H1 (cell line): ENCODE data around the gene GPX4. TPM values are rescaled to one million over a fixed set of nuclear protein-coding genes. Genes with fewer than 3 reads are reported as not detected.

ENCODE experiments used
- CTCF ChIA-PET: fragments of 300-600 bp; sonication (Branson Sonifier 250); formaldehyde crosslinking; loops from one replicate; lab custom pipeline; 2021; ENCODE audit not compliant: partially characterized antibody; lab: Charles Lee
- POLR2A ChIA-PET: fragments of 300-600 bp; sonication (Branson Sonifier 250); formaldehyde crosslinking; loops from one replicate; lab custom pipeline; 2021; ENCODE audit warnings: inconsistent platforms; ENCODE audit not compliant: partially characterized antibody; lab: Charles Lee
- DNase-seq, 2 experiments: peaks; one replicate each; pipeline versions ENCODE4 v3.0.0 to v3.0.0-alpha.2; 2010 to 2022; ENCODE audit warnings: low spot score in 2 of 2, low read depth in 1 of 2, mixed read lengths in 1 of 2
- FAIRE-seq: peaks from 2 replicates; lab custom pipeline; 2011; peaks lifted over from hg19 to GRCh38; lab: Jason Lieb, UNC
- H2AFZ ChIP-seq: 2 replicates; pipeline ENCODE4 v1.8.1; 2012; ENCODE audit warnings: low read length, inconsistent platforms
- H2AK5ac ChIP-seq: 2 replicates; pipeline ENCODE4 v1.6.1; 2013; ENCODE audit warnings: low read depth, low read length
- H2BK120ac ChIP-seq: replicated peaks from 2 replicates; pipeline ENCODE3; 2013; ENCODE audit warnings: low read depth, low read length, inconsistent platforms
- H2BK12ac ChIP-seq: 2 replicates; pipeline ENCODE4 v1.6.1; 2013; ENCODE audit warnings: low read depth, low read length
- H2BK15ac ChIP-seq: 2 replicates; pipeline ENCODE4 v1.6.1; 2013; ENCODE audit warnings: low read length
- H2BK20ac ChIP-seq: 2 replicates; pipeline ENCODE4 v1.6.1; 2013; ENCODE audit warnings: low read length
- H2BK5ac ChIP-seq: 2 replicates; pipeline ENCODE4 v1.6.1; 2013; ENCODE audit warnings: low read depth, low read length
- H3K14ac ChIP-seq: 2 replicates; pipeline ENCODE4 v1.6.1; 2013; ENCODE audit warnings: inconsistent platforms; ENCODE audit not compliant: insufficient read length
- H3K18ac ChIP-seq: 2 replicates; pipeline ENCODE4 v1.6.1; 2013; ENCODE audit warnings: low read length; ENCODE audit errors: extremely low read depth
- H3K23ac ChIP-seq: 2 replicates; pipeline ENCODE4 v1.6.1; 2013; ENCODE audit warnings: inconsistent platforms; ENCODE audit not compliant: insufficient read length
- H3K23me2 ChIP-seq: 2 replicates; pipeline ENCODE4 v1.6.1; 2013; ENCODE audit warnings: low read depth, low read length
- H3K27ac ChIP-seq: 2 replicates; pipeline ENCODE4 v1.6.1; 2011; ENCODE audit warnings: low read depth, low read length, inconsistent platforms
- H3K27me3 ChIP-seq, 4 experiments: replicated peaks in 1 of 4; 1 replicate in 1 of 4; 2 replicates in 3 of 4; pipeline versions ENCODE4 v1.6.1 to v1.8.1; 2011 to 2013; ENCODE audit warnings: low read length in 3 of 4, mild to moderate bottlenecking in 3 of 4, inconsistent platforms in 2 of 4, mixed read lengths in 2 of 4, moderate library complexity in 1 of 4; ENCODE audit not compliant: control insufficient read depth in 3 of 4, insufficient read depth in 3 of 4; ENCODE audit errors: extremely low read depth in 1 of 4
- H3K36me3 ChIP-seq, 4 experiments: 2 replicates each; pipeline versions ENCODE4 v1.6.1 to v1.8.1; 2011 to 2013; ENCODE audit warnings: mild to moderate bottlenecking in 4 of 4, low read length in 3 of 4, moderate library complexity in 2 of 4, control low read depth in 1 of 4, inconsistent platforms in 1 of 4; ENCODE audit not compliant: insufficient read depth in 4 of 4, control insufficient read depth in 2 of 4
- H3K4ac ChIP-seq: replicated peaks from 2 replicates; pipeline ENCODE3; 2013; ENCODE audit warnings: low read length, low read depth, mixed read lengths, inconsistent platforms; ENCODE audit not compliant: insufficient read length
- H3K4me1 ChIP-seq, 4 experiments: replicated peaks in 1 of 4; 1 replicate in 1 of 4; 2 replicates in 3 of 4; pipeline versions ENCODE4 v1.6.1 to v1.8.1; 2011 to 2013; ENCODE audit warnings: low read length in 3 of 4, inconsistent platforms in 2 of 4, mixed read lengths in 1 of 4; ENCODE audit not compliant: insufficient read depth in 4 of 4, control insufficient read depth in 3 of 4
- H3K4me2 ChIP-seq, 2 experiments: 2 replicates each; pipeline versions ENCODE4 v1.6.1 to v1.8.1; 2011 to 2013; ENCODE audit warnings: low read depth in 2 of 2, low read length in 2 of 2, control low read depth in 1 of 2, inconsistent platforms in 1 of 2, mild to moderate bottlenecking in 1 of 2; ENCODE audit not compliant: insufficient read depth in 1 of 2
- H3K4me3 ChIP-seq, 4 experiments: fragments of 200-600, 300-600 bp in 1 of 4; sonication (generic), shearing (Covaris generic), sonication (Bioruptor Twin) in 1 of 4; 2 replicates each; pipeline versions ENCODE4 v1.5.1 to v1.8.1; 2011 to 2016; ENCODE audit warnings: low read length in 4 of 4, low read depth in 3 of 4, control low read depth in 2 of 4, inconsistent platforms in 2 of 4, mild to moderate bottlenecking in 2 of 4, mixed read lengths in 1 of 4, moderate library complexity in 1 of 4; ENCODE audit not compliant: insufficient read depth in 2 of 4; ENCODE audit errors: extremely low read depth in 1 of 4
- H3K56ac ChIP-seq: replicated peaks from 2 replicates; pipeline ENCODE3; 2013; ENCODE audit warnings: low read depth, mild to moderate bottlenecking, mixed read lengths, low read length, inconsistent platforms; ENCODE audit not compliant: insufficient read length
- H3K79me1 ChIP-seq: 2 replicates; pipeline ENCODE4 v1.6.1; 2013; ENCODE audit warnings: low read depth, low read length, control low read depth
- H3K79me2 ChIP-seq, 2 experiments: 2 replicates each; pipeline versions ENCODE4 v1.6.1 to v1.8.1; 2012 to 2013; ENCODE audit warnings: low read length in 2 of 2, mild to moderate bottlenecking in 2 of 2, inconsistent platforms in 1 of 2; ENCODE audit not compliant: insufficient read depth in 2 of 2, control insufficient read depth in 1 of 2
- H3K9ac ChIP-seq, 4 experiments: replicated peaks in 1 of 4; 1 replicate in 1 of 4; 2 replicates in 3 of 4; pipeline versions ENCODE4 v1.6.1 to v1.8.1; 2011 to 2013; ENCODE audit warnings: low read depth in 3 of 4, low read length in 3 of 4, control low read depth in 2 of 4, mild to moderate bottlenecking in 2 of 4, moderate library complexity in 2 of 4, inconsistent platforms in 1 of 4; ENCODE audit errors: extremely low read depth in 1 of 4
- H3K9me3 ChIP-seq, 2 experiments: 2 replicates each; pipeline versions ENCODE4 v1.6.1 to v1.8.1; 2012 to 2013; ENCODE audit warnings: mild to moderate bottlenecking in 2 of 2, moderate library complexity in 2 of 2, control low read depth in 1 of 2, inconsistent platforms in 1 of 2, low read depth in 1 of 2, low read length in 1 of 2, mixed read lengths in 1 of 2; ENCODE audit not compliant: insufficient read depth in 2 of 2
- H4K20me1 ChIP-seq, 2 experiments: replicated peaks in 1 of 2; 2 replicates each; pipeline versions ENCODE3 to v1.8.1; 2011 to 2013; ENCODE audit warnings: inconsistent platforms in 2 of 2, low read length in 2 of 2, mild to moderate bottlenecking in 1 of 2; ENCODE audit not compliant: insufficient read depth in 2 of 2, control insufficient read depth in 1 of 2
- H4K5ac ChIP-seq: 2 replicates; pipeline ENCODE4 v1.6.1; 2013; ENCODE audit warnings: low read length, low read depth, mixed read lengths, inconsistent platforms; ENCODE audit not compliant: insufficient read length
- H4K8ac ChIP-seq: 2 replicates; pipeline ENCODE4 v1.8.0; 2013; ENCODE audit warnings: mild to moderate bottlenecking, moderate library complexity, low read length, inconsistent platforms; ENCODE audit not compliant: insufficient read depth; ENCODE audit errors: extremely low read depth
- H4K91ac ChIP-seq: replicated peaks from 2 replicates; pipeline ENCODE3; 2013; ENCODE audit warnings: low read length, mixed read lengths, inconsistent platforms; ENCODE audit not compliant: insufficient read length
- CEBPB ChIP-seq: IDR thresholded peaks from 2 replicates; pipeline ENCODE4 v1.6.1; 2012; ENCODE audit warnings: low read depth, low read length
- CHD1 ChIP-seq: IDR thresholded peaks from 2 replicates; pipeline ENCODE4 v1.6.1; 2012; ENCODE audit warnings: low read depth, low read length, improper control_type of control experiment
- CTBP2 ChIP-seq: IDR thresholded peaks from 2 replicates; pipeline ENCODE4 v1.7.0; 2011; ENCODE audit warnings: borderline replicate concordance, mild to moderate bottlenecking, moderate library complexity, mixed read lengths, low read length; ENCODE audit not compliant: insufficient read depth, insufficient read length
- EGR1 ChIP-seq: IDR thresholded peaks from 2 replicates; pipeline ENCODE4 v1.6.1; 2011; ENCODE audit warnings: low read depth, low read length, borderline replicate concordance
- GABPA ChIP-seq: IDR thresholded peaks from 2 replicates; pipeline ENCODE4 v1.6.1; 2011; ENCODE audit warnings: mild to moderate bottlenecking, low read length, moderate library complexity, borderline replicate concordance; ENCODE audit not compliant: insufficient read depth
- PHF8 ChIP-seq: fragments of 200-600 bp; sonication (generic); conservative IDR thresholded peaks from 2 replicates; pipeline ENCODE4 v1.7.1; 2012; ENCODE audit warnings: low read depth, mild to moderate bottlenecking, inconsistent platforms, low read length, moderate library complexity
- POLR2A ChIP-seq, 2 experiments: IDR thresholded peaks; 1 replicate in 1 of 2; 2 replicates in 1 of 2; pipeline ENCODE4 v1.6.1; 2011; ENCODE audit warnings: low read depth in 2 of 2, low read length in 2 of 2, mild to moderate bottlenecking in 2 of 2; ENCODE audit errors: control extremely low read depth in 1 of 2
- POU5F1 ChIP-seq: IDR thresholded peaks from 2 replicates; pipeline ENCODE4 v1.6.1; 2011; ENCODE audit warnings: low read depth, mild to moderate bottlenecking, low read length, moderate library complexity
- RNF2 ChIP-seq: fragments of 200-900, 300-1000 bp; sonication (generic); IDR thresholded peaks from 2 replicates; pipeline ENCODE4 v1.7.1; 2016; ENCODE audit warnings: borderline replicate concordance, low read depth, mild to moderate bottlenecking, antibody characterized with exemption, low read length; ENCODE audit not compliant: poor library complexity, severe bottlenecking; ENCODE audit errors: missing control alignments
- SAP30 ChIP-seq: fragments of 300-600 bp; sonication (generic); IDR thresholded peaks from 2 replicates; pipeline ENCODE4 v1.7.1; 2012; ENCODE audit warnings: low read length, moderate library complexity, mild to moderate bottlenecking, inconsistent platforms; ENCODE audit not compliant: insufficient read depth, insufficient replicate concordance
- SIX5 ChIP-seq: IDR thresholded peaks from 2 replicates; pipeline ENCODE4 v1.6.1; 2011; ENCODE audit warnings: mild to moderate bottlenecking, low read depth, low read length
- WGBS, 2 experiments: shearing (Covaris generic) in 1 of 2; methylation state at CpG; one replicate each; pipeline versions ENCODE4 v1.1.6 to v1.1.7; 2013 to 2015; ENCODE audit warnings: low lambda C conversion rate in 2 of 2, mixed read lengths in 2 of 2, inconsistent platforms in 1 of 2, low coverage in 1 of 2, missing lambda C conversion rate in 1 of 2; ENCODE audit not compliant: insufficient replicate concordance in 2 of 2, insufficient coverage in 1 of 2, insufficient read length in 1 of 2; ENCODE audit errors: extremely low coverage in 1 of 2, missing lambda C conversion rate in 1 of 2; 5-methylcytosine and 5-hydroxymethylcytosine counted together
- polyA plus RNA-seq, 7 experiments: library from polyadenylated mRNA; depleted of rRNA in 3 of 7; stranded (reverse) in 5 of 7; unstranded in 2 of 7; fragments of >200 nt in 5 of 7; fragments of 200-250 nt in 2 of 7; gene quantifications; 1 replicate in 5 of 7; 2 replicates in 1 of 7; 4 replicates in 1 of 7; pipeline versions ENCODE4 v1.2.1 to v1.2.3, GENCODE V29; 2011 to 2013; ENCODE audit warnings: missing spikeins in 2 of 7, mixed read lengths in 2 of 7
- total RNA-seq: library from RNA; stranded (reverse); fragmentation: NEBNext Ultra II Directional; extraction: Animal tissue kit (Norgen Biotek cat#: 25700); gene quantifications from 2 replicates; pipeline ENCODE4 v1.2.1, GENCODE V29; 2021
- TF ChIP-seq, protein P1 (sequence below): IDR thresholded peaks from 2 replicates; pipeline ENCODE4 v1.6.1; 2012; ENCODE audit warnings: inconsistent platforms

Gene GPX4
- total and polyA plus RNA-seq, 2 of the 8 experiments (the other 6 are each of a cell fraction or from before 2014, with no cell fraction given) = 342 to 693 TPM

DNA sequence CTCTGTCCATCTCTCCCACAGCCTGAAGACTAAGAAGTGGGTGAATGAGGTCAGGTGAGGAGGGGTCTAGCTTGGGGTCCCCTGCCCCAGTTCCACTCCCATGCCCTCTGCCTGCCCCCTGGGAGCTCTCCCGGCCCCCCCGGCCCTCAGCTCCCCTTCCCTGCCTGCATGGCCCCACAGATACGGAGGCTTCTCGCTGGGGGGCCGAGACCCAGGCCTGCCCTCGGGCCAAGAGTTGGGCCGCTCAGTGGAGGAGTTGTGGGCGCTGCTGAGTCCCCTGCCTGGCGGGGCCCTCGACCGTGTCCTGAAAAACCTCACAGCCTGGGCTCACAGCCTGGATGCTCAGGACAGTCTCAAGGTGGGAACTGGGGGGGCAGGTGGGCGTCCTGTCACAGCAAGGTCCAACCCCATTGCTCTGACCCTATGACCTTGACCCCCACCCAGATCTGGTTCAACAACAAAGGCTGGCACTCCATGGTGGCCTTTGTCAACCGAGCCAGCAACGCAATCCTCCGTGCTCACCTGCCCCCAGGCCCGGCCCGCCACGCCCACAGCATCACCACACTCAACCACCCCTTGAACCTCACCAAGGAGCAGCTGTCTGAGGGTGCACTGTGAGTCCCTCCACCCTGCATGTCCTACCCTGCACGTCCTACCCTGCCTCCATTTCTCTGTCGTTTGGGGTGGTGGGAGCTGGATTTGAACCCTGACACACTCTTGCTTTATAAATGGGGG, 47.7 kb upstream of the GPX4 start:
- Histone ChIP-seq H3K4me3 (no peak overlapping the region), H3K14ac (no peak overlapping the region), H3K27ac (no peak overlapping the region), H2BK12ac (no peak overlapping the region), H4K5ac (no peak overlapping the region), H3K36me3 (peaks cover 0 to 49% (median 14%) of the 10 kb centered on the region in 4 experiments; a peak in 6 of 8 replicates), H2BK5ac (no peak overlapping the region), H3K18ac (no peak overlapping the region), H3K79me1 (no peaks in the 10 kb centered on the region), H2BK120ac (no peak overlapping the region), H3K56ac (no peak overlapping the region), H3K79me2 (no peaks in the 10 kb centered on the region), H4K20me1 (peaks cover 0 to 2% of the 10 kb centered on the region in 2 experiments), H3K4ac (no peak overlapping the region), H2BK20ac (no peak overlapping the region), H2BK15ac (no peak overlapping the region), H2AFZ (no peak overlapping the region), H3K4me2 (no peak overlapping the region), H3K4me1 (no peaks in the 10 kb centered on the region), H3K9me3 (peaks cover 38 to 55% of the 10 kb centered on the region in 2 experiments), H4K91ac (no peak overlapping the region), H3K9ac (no peak overlapping the region), H3K23ac (no peak overlapping the region), H2AK5ac (no peak overlapping the region), H4K8ac (no peak overlapping the region), H3K27me3 (no peaks in the 10 kb centered on the region; a peak in 1 of 7 replicates), H3K23me2 (peaks cover 3% of the 10 kb centered on the region; the same call in 1 of the 2 replicates)
- 92% methylated on average over 20 of the region's 20 CpGs; no CpG with 5 or more reads in 1 of the 2 experiments for WGBS, 2 experiments
- DNase-seq = no peak
- no peak for FAIRE-seq
- ChIA-PET CTCF (interaction anchor here (0.9 to 2.4 kb wide), 5 partner anchors 9 to 192 kb away, joined by 3 to 10 read pairs (median 5); partner anchors contain the start of gene ARHGAP45), POLR2A (interaction anchor here (1.1 to 3.0 kb wide), 4 partner anchors 8 to 28 kb away, joined by 3 to 12 read pairs (median 4); partner anchors contain the start of gene ARHGAP45)
- TF ChIP-seq CEBPB = no peak
- no peak for TF ChIP-seq POU5F1
- TF ChIP-seq RNF2 = no peak
- TF ChIP-seq EGR1 = no peak
- no peak for TF ChIP-seq GABPA
- TF ChIP-seq SIX5 = no peak
- no peak for TF ChIP-seq POLR2A (IDR thresholded peaks at IDR 0.05; ENCODE audit: control extremely low read depth in 1 of 2, low read depth in 2 of 2, low read length in 2 of 2)
- TF ChIP-seq PHF8 = no peak
- TF ChIP-seq CHD1 = no peak
- no peak for TF ChIP-seq CTBP2
- TF ChIP-seq, protein P1, sequence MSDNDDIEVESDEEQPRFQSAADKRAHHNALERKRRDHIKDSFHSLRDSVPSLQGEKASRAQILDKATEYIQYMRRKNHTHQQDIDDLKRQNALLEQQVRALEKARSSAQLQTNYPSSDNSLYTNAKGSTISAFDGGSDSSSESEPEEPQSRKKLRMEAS = no peak
- no peak for TF ChIP-seq SAP30
